Measurements from ENCODE around the gene CENPU. TPM values are rescaled to one million over a fixed set of nuclear protein-coding genes. Genes with fewer than 3 reads are reported as not detected.
"Not testable (repeated sequence)": the region's sequence is repeated elsewhere in the genome, so short reads cannot be mapped to it uniquely, and the experiment has no call there.

The CENPU gene
- total and polyA plus RNA-seq, 4 donors, result 1.1 to 3.1 (median 1.8) TPM

DNA sequence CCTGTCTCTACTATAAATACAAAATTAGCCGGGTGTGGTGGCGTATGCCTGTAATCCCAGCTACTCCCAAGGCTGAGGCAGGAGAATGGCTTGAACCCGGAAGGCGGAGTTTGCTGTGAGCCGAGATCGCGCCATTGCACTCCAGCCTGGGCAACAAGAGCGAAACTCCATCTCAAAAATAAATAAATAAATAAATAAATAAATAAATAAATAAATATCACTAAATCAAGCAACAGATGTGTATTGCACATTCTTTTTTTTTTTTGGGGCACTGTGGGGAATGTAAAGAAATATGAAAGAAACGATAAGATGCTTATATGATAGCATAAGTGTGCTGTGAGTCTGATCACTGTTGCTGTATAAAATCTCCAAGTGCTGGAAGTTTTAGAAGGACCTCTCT lies 76.1 kb downstream of the CENPU start:
- H3K36me3 ChIP-seq (ENCODE audit: control insufficient read depth in 1 of 2, insufficient read depth in 2 of 2, low read length in 1 of 2); H3K4me3 ChIP-seq (ENCODE audit: low read length in 2 of 2); intact Hi-C loops (cut with DNase I); H3K27me3 ChIP-seq (ENCODE audit: control insufficient read depth in 1 of 2, insufficient read depth in 2 of 2, low read length in 1 of 2); H3K27ac ChIP-seq (ENCODE audit: low read depth in 1 of 2, low read length in 2 of 2); DNase-seq; H3K9me3 ChIP-seq (ENCODE audit: control insufficient read depth, low read length); H3K4me1 ChIP-seq (ENCODE audit: control insufficient read depth in 1 of 2, insufficient read depth in 2 of 2, low read length in 2 of 2); ATAC-seq (ENCODE audit: low FRiP score): not testable (repeated sequence)
- WGBS, 2 donors, result 97 to 98% methylated on average over 9 of the region's 9 CpGs

DNA sequence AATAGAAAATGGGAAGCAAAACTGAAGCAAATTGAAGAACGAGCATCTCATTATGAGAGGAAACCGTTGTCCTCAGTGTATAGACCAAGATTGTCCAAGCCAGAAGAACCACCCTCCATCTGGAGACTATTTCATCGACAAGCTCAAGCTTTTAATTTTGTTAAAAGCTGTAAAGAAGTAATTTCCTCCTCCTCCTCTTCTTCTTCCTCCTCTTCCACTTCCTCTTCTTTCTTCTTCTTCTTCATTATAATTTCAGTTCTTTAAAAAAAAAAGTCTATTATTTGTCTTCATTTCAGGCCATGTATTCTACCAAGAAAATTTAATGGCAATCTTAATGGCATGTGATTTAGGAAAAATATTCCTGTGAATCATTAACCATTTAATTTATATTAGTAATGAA lies 76.8 kb downstream of the CENPU start:
- Histone ChIP-seq H3K27ac (ENCODE audit: low read depth in 1 of 2, low read length in 2 of 2) (no peak overlapping the region), H3K27me3 (ENCODE audit: control insufficient read depth in 1 of 2, insufficient read depth in 2 of 2, low read length in 1 of 2) (no peaks in the 10 kb centered on the region), H3K9me3 (ENCODE audit: control insufficient read depth, low read length) (no peaks in the 10 kb centered on the region), H3K4me1 (ENCODE audit: control insufficient read depth in 1 of 2, insufficient read depth in 2 of 2, low read length in 2 of 2) (no peaks in the 10 kb centered on the region), H3K36me3 (ENCODE audit: control insufficient read depth in 1 of 2, insufficient read depth in 2 of 2, low read length in 1 of 2) (peaks cover 0 to 3% of the 10 kb centered on the region in 2 donors), H3K4me3 (ENCODE audit: low read length in 2 of 2) (no peak overlapping the region)
- intact Hi-C loops (cut with DNase I), result no loop called here
- no peak for ATAC-seq (ENCODE audit: low FRiP score)
- no peak for DNase-seq
- 93 to 95% methylated on average over 3 of the region's 3 CpGs for WGBS, 2 donors

DNA sequence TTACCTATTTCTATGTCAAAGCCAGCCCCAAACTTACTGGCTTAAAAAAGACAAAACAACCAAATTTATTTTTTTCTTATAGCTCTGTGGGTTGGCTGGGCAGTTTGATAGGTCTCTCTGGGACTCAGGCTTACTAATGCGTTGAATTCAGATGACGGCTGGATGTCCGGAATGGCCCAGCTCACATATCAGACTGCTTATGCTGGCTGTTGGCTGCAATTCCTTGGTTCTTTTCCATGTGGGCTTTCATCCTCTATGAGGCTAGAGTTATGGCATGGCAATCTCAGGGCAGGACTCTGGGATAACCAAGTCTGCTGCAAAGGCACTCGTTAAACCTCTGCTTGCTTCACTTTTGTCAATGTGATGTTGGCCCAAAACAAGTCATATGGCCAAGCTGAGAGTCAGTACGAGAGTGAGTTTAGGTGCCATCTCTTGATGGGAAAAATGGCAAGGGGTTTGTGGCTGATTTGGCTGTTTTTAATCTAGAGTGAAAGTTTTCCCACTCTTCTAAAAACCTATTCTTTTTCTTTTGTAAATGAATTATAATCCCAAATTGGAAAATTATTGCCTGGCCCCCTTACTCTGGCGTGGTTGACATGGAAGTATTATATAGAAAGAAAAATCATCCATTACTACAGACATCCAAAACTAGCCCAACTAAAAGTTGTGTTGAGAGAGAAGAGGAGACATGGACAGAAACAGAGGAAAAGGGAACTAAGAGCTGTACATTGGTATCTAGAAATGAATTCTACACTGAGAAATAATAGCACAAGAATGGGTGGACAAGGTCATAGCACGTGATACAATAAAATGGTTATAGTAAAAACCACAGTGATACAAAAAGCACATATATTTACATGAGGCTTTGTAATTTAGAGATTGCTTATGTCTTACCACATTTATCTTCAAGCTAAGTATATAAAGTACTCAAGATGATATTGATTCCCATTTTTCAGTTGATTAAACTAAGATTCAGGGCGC lies 77.7 kb downstream of the CENPU start:
- Histone ChIP-seq H3K36me3 (ENCODE audit: control insufficient read depth in 1 of 2, insufficient read depth in 2 of 2, low read length in 1 of 2) (peaks cover 0 to 3% of the 10 kb centered on the region in 2 donors), H3K9me3 (ENCODE audit: control insufficient read depth, low read length) (no peaks in the 10 kb centered on the region), H3K27ac (ENCODE audit: low read depth in 1 of 2, low read length in 2 of 2) (peak overlapping the region in 1 of 2 donors; percentile 44), H3K27me3 (ENCODE audit: control insufficient read depth in 1 of 2, insufficient read depth in 2 of 2, low read length in 1 of 2) (no peaks in the 10 kb centered on the region), H3K4me1 (ENCODE audit: control insufficient read depth in 1 of 2, insufficient read depth in 2 of 2, low read length in 2 of 2) (no peaks in the 10 kb centered on the region), H3K4me3 (ENCODE audit: low read length in 2 of 2) (no peak overlapping the region)
- DNase-seq (peak in 1 of 2 donors; percentile 70), ATAC-seq (ENCODE audit: low FRiP score) (peak; percentile 56)
- intact Hi-C loops (cut with DNase I), result no loop called here
- WGBS, 2 donors, result 53 to 54% methylated on average over 8 of the region's 8 CpGs

DNA sequence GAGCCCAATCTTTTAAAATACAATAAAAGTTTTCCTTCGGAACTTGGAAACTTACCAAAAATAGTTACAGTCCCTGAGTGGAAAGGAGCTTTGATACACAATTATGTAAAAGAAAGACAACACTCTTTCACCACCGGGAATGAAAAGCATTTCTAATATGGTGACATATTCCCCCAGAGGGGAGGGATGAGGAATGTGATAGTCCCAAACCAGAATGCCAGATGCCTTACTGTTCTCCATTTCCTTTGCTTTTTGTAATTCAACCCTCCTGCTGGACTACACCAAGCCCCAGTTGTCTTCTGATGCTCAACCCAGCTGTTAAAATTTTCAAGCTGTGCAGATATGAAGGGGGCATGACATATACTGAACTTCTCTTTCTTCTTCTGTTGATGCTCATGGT lies 80.2 kb downstream of the CENPU start:
- Histone ChIP-seq H3K36me3 (ENCODE audit: control insufficient read depth in 1 of 2, insufficient read depth in 2 of 2, low read length in 1 of 2) (no peaks in the 10 kb centered on the region), H3K9me3 (ENCODE audit: control insufficient read depth, low read length) (no peaks in the 10 kb centered on the region), H3K27me3 (ENCODE audit: control insufficient read depth in 1 of 2, insufficient read depth in 2 of 2, low read length in 1 of 2) (no peaks in the 10 kb centered on the region), H3K4me1 (ENCODE audit: control insufficient read depth in 1 of 2, insufficient read depth in 2 of 2, low read length in 2 of 2) (no peaks in the 10 kb centered on the region), H3K4me3 (ENCODE audit: low read length in 2 of 2) (no peak overlapping the region), H3K27ac (ENCODE audit: low read depth in 1 of 2, low read length in 2 of 2) (no peak overlapping the region)
- DNase-seq (no peak), ATAC-seq (ENCODE audit: low FRiP score) (no peak)
- 20 to 22% methylated on average over 2 of the region's 2 CpGs for WGBS, 2 donors
- intact Hi-C loops (cut with DNase I), result no loop called here

DNA sequence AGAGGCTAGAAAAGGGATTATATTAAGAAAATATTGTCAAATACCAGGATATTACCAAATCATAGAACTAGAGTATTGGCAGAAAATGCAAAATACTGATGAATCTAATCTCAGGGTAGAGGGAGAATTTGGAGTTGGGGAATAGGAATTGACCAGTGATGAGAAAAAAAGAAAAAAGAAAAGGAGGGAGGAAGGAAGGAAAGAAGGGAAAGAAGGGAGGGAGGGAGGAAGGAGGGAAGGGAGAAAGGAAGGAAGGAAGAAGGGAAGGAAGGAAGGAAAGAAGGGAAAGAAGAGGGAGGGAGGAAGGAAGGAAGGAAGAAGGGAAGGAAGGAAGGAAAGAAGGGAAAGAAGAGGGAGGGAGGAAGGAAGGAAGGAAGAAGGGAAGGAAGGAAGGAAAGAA lies 81.2 kb downstream of the CENPU start:
- H3K27me3 ChIP-seq (ENCODE audit: control insufficient read depth in 1 of 2, insufficient read depth in 2 of 2, low read length in 1 of 2); H3K4me3 ChIP-seq (ENCODE audit: low read length in 2 of 2); DNase-seq; intact Hi-C loops (cut with DNase I); H3K36me3 ChIP-seq (ENCODE audit: control insufficient read depth in 1 of 2, insufficient read depth in 2 of 2, low read length in 1 of 2); H3K9me3 ChIP-seq (ENCODE audit: control insufficient read depth, low read length); ATAC-seq (ENCODE audit: low FRiP score); H3K27ac ChIP-seq (ENCODE audit: low read depth in 1 of 2, low read length in 2 of 2); H3K4me1 ChIP-seq (ENCODE audit: control insufficient read depth in 1 of 2, insufficient read depth in 2 of 2, low read length in 2 of 2): not testable (repeated sequence)

DNA sequence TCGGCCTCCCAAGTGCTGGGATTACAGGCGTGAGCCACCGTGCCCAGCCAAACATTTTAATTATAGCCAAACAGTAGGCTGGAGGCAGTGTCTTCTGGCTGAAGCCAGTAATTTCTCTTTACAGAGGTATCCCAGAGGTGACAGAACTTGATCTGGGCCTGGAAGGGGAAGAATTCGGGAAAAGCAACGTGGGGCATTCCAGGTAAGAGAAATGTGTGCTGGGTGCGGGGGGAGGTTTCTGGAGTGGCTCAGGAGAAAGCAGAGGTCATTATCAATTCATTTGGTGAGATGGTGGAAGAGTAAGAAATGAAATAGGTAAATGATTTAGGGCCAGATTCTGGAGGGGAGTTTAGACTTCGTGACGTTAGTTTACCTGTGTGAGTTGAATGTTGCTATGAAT lies 82.0 kb downstream of the CENPU start:
- H3K36me3 ChIP-seq (ENCODE audit: control insufficient read depth in 1 of 2, insufficient read depth in 2 of 2, low read length in 1 of 2), result no peaks in the 10 kb centered on the region
- no peak overlapping the region for H3K27ac ChIP-seq (ENCODE audit: low read depth in 1 of 2, low read length in 2 of 2)
- intact Hi-C loops (cut with DNase I), result no loop called here
- ATAC-seq (ENCODE audit: low FRiP score) (no peak), DNase-seq (no peak)
- WGBS, 2 donors, result 92% methylated on average over 8 of the region's 8 CpGs
- H3K9me3 ChIP-seq (ENCODE audit: control insufficient read depth, low read length), result no peaks in the 10 kb centered on the region
- no peak overlapping the region for H3K4me3 ChIP-seq (ENCODE audit: low read length in 2 of 2)
- H3K4me1 ChIP-seq (ENCODE audit: control insufficient read depth in 1 of 2, insufficient read depth in 2 of 2, low read length in 2 of 2), result peaks cover 0 to 4% of the 10 kb centered on the region in 2 donors
- no peaks in the 10 kb centered on the region for H3K27me3 ChIP-seq (ENCODE audit: control insufficient read depth in 1 of 2, insufficient read depth in 2 of 2, low read length in 1 of 2)

DNA sequence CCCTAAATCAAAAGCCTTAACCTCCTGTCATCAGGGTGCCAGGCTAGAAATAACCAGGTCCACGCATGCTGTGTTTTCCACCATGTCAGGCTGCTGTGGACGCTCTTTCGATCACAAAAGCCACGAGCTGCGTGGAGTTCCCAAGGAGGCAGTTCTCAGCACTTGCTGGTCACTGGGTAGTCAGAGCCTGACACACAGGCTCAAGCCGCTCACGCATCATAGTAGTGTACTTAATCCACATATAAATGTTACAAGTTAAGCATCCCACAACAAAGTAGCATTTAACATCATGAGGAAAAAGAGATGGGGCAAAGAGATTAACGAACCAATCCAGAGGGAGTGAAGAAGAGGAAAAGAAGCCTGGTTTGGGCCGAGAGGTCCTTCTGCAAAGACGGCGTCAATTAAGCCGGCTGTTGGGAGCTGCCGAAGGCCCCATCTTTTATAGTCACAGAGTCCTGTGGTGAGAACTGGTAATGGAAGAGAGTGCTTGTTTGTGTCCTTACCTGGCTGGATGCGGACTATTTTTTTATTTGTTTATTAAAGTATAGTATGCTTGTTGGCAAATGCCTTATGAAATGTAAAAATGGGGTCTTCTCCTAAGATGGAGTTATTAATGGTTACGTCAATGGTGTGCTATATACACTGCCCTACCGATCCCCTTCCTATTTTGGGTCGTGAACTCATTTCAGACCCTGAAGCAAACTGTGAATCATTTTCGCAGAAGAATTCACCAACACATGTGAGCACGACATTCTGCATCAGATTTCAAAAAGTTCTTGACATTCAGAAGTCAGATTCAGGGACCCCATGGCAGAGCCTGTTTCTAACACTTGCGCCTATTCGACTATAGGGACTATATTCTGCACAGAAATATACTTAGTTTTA lies 83.7 kb downstream of the CENPU start:
- Histone ChIP-seq H3K9me3 (ENCODE audit: control insufficient read depth, low read length) (no peaks in the 10 kb centered on the region), H3K36me3 (ENCODE audit: control insufficient read depth in 1 of 2, insufficient read depth in 2 of 2, low read length in 1 of 2) (no peaks in the 10 kb centered on the region), H3K4me3 (ENCODE audit: low read length in 2 of 2) (peak overlapping the region; percentile 50 to 70), H3K27me3 (ENCODE audit: control insufficient read depth in 1 of 2, insufficient read depth in 2 of 2, low read length in 1 of 2) (no peaks in the 10 kb centered on the region), H3K4me1 (ENCODE audit: control insufficient read depth in 1 of 2, insufficient read depth in 2 of 2, low read length in 2 of 2) (peaks cover 0 to 4% of the 10 kb centered on the region in 2 donors), H3K27ac (ENCODE audit: low read depth in 1 of 2, low read length in 2 of 2) (peak overlapping the region in 1 of 2 donors; percentile 46)
- DNase-seq, result no peak
- peak; percentile 36 for ATAC-seq (ENCODE audit: low FRiP score)
- intact Hi-C loops (cut with DNase I), result loop anchor here (2.0 to 10.0 kb wide), 5 partner anchors 82 to 178 kb away; partner anchors contain the start of genes IRF2 (in 2 of the 2) and CENPU (in 1 of the 2)
- WGBS, 2 donors, result 24 to 28% methylated on average over 21 of the region's 21 CpGs

DNA sequence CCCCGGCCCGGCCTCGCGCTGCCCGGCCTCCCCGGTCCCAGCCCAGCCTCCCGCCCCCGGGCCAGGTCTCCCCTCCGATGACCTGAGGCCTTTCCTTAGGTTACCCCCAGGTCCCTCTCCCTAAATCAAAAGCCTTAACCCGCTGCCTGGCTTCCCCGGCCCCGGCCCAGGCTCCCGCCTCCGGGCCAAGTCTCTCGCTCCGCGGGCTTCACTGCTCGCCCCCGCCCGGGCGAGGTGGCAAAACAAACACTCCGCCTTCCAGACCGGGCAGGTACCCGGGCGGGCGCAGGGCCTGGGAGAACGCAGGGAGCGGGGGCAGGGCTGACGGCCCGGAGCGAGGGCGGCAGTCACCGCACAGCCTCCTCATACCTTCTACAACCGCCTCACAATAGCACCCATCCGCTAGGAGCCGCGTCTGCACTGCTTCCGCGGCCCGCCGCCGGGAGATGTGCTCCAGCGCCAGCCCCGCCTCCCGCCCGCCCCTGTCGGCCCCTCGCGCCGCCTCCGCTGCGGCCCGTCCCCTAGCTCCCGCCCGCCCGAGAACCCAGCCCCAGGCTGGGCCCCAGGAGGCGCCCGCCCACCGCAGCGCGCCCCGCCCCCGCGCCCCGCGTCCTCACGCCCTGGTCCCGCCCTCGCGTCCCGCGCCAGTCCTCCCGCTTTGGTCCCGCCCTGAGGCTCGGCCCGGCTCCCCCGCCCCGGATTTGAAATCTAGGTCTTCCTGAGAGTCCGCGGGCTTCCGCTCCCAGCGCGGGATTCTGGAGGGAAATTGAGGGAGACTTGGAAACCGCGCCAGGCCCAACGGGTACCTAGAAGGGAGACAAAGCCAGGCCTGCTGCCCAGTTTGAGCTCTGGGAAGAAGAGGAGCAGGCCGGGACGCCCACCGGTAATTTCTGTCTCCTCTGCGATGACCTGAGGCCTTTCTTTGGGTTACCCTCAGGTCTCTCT lies 84.6 kb downstream of the CENPU start, which contains the start of the genes CASP3 and PRIMPOL:
Gene CASP3 (minus strand): TSS at position 422 of the 945 bp plus-strand sequence. CDS start 10,994 bp downstream, outside the sequence.
Gene PRIMPOL (plus strand): TSS at position 713 of the 945 bp plus-strand sequence. CDS start 7,403 bp downstream, outside the sequence.
- Histone ChIP-seq H3K27ac (ENCODE audit: low read depth in 1 of 2, low read length in 2 of 2) (peak within 1 kb of the TSS; percentile 95 to 97), H3K27me3 (ENCODE audit: control insufficient read depth in 1 of 2, insufficient read depth in 2 of 2, low read length in 1 of 2) (no peaks in the 10 kb centered on the region)

More for the DNA sequence above, 84.6 kb downstream of the CENPU start, which contains the start of the genes CASP3 and PRIMPOL:
- intact Hi-C loops (cut with DNase I), result loop anchor here (2.0 to 10.0 kb wide), 5 partner anchors 83 to 177 kb away; partner anchors contain the start of genes IRF2 (in 2 of the 2) and CENPU (in 1 of the 2)
- Histone ChIP-seq H3K4me3 (ENCODE audit: low read length in 2 of 2) (peak within 1 kb of the TSS; percentile 77 to 93), H3K9me3 (ENCODE audit: control insufficient read depth, low read length) (no peaks in the 10 kb centered on the region), H3K36me3 (ENCODE audit: control insufficient read depth in 1 of 2, insufficient read depth in 2 of 2, low read length in 1 of 2) (no peaks in the 10 kb centered on the region), H3K4me1 (ENCODE audit: control insufficient read depth in 1 of 2, insufficient read depth in 2 of 2, low read length in 2 of 2) (peaks cover 0 to 4% of the 10 kb centered on the region in 2 donors)
- peak; percentile 98 to 99 for DNase-seq
- WGBS, 2 donors, result 1% methylated on average over 73 to 90 of the region's 90 CpGs
- peak; percentile 98 for ATAC-seq (ENCODE audit: low FRiP score)
